HG03139 (cell line): ENCODE measurements around the gene TRMT44.

ENCODE experiments used
- ATAC-seq: cut with Tn5 transposase; IDR thresholded peaks from one replicate; pipeline ENCODE4 v1.9.1; 2021; ENCODE audit not compliant: unreplicated experiment

TRMT44 gene

GRCh38 chr4:8434251-8435073 lies 6.1 kb upstream of the TRMT44 start:
- ATAC-seq = no peak

DNA sequence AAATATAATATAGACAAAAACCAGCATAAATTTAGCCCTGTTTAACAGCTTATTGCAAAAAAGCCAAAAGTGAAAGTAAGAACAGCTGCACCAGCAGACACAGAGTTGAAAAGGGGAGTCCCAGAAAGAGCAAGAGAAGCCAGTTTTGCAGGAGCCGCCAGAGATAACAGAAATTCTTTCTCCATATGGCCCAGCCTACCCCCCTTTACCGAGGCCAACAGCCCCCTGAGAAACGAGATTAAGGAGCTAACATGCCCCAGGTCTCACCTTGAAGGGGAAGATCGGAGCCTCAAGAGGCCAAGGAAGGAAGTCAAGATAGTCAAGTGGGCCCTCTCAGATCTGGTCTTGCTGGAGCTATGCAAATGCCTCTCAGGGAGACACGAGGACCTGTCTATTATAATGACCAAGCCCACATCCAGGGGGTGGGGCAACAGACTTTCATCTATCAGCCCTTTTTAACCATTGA lies 4.9 kb upstream of the TRMT44 start:
- peak; percentile 49 for ATAC-seq

GRCh38 chr4:8437281-8437680 lies 3.3 kb upstream of the TRMT44 start:
- no peak for ATAC-seq

DNA sequence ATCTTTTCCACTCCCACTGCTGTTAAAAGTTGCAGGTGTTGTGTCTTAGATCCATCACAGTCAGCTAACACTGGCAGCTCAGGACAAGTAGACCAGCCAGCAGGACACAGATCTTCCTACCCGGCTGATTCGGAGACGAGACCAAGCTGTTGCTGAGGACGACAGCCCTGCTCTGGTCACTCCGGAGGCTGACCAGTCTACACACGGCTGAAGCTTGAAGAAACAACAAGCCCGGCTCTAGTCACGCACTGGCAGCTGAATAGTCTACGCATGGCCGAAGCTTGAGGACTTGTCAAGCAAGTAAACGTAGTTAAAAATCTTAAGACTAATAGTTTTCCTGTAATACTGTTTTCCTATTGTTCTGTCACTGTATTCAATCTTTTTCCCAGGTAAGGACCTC lies 1.8 kb upstream of the TRMT44 start:
- ATAC-seq = no peak

DNA sequence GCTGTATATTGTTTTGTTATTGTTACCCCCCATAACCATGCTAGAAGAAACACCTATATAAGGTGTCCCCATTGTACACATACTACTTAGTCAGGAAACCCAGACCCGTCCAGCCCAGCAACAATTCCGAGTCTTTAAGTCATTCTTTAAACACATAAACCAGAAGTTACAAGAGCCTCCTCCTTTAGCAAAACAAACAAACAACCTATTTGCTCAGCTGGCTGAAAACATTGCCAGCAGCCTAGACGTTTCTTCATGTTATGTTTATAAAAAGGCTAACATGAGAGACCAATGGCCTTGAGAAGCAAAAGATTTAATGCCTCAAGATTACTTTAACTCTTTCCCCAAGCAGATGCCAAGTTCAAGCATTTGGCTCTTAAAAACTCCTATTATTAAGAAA lies 1.4 kb upstream of the TRMT44 start:
- ATAC-seq = no peak

- peak; percentile 14 for ATAC-seq
These were observed 574 bp upstream of the TRMT44 start for GRCh38 chr4:8439914-8440491.

DNA sequence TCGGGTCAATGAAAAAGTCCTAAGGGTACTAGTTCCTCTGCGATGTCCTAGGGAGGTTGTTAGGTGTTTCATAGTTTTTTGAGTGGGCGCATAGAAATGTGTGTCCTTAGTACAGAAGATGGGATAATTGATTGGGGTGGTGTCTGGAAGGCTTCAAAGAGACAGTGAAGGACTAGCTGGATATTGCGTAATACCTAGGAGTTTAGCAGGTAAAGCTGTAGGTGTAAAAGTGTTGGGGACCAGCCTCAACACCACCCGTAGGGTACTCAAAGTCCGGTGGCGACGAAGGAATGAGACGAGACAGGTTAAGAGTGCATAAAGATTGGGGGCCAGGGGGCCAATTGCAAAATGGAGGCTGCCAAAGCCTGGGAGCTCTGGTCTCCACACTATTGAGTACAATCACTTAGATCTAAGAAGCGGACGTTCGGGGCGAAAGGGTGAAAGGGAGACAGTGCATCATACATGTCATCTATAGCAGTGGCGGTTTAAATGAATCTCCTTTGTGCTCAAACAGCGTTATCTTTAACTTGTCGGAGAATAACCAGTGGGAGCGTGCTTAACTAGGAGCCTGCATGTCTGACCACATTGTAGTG lies 1.0 kb downstream of the TRMT44 start:
- no peak for ATAC-seq

GRCh38 chr4:8442596-8443358 lies 2.2 kb downstream of the TRMT44 start:
- no peak for ATAC-seq

- ATAC-seq = no peak
These were observed 3.2 kb downstream of the TRMT44 start for GRCh38 chr4:8443801-8444200.

DNA sequence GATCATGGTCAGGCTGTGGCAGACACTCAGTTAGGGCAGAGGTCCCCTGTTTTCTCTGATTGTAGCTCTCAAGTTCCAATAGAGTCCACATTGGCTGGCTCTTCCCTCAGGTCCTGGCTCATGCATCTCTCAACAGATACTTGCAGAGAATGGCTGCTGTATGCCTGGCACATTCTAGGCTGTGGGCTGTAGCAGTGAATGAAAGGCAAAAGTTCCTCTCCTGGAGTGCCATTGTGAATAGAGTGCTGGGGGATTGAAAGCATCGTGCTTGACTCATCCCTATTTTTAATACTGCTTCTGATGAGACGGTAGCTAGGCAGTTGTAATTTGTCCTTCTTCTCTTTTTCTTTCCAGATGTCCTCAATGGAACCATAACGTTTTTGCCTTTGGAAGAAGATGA lies 5.5 kb downstream of the TRMT44 start:
- no peak for ATAC-seq

- ATAC-seq = no peak
These were observed 11.0 kb downstream of the TRMT44 start for GRCh38 chr4:8451440-8452182.

GRCh38 chr4:8453957-8454356 lies 13.4 kb downstream of the TRMT44 start:
- no peak for ATAC-seq

- ATAC-seq = no peak
These were observed 17.2 kb downstream of the TRMT44 start for GRCh38 chr4:8457646-8458252.

- ATAC-seq = no peak
These were observed 19.4 kb downstream of the TRMT44 start for GRCh38 chr4:8459867-8460445.

- ATAC-seq = no peak
These were observed 20.5 kb downstream of the TRMT44 start for GRCh38 chr4:8461086-8461485.

DNA sequence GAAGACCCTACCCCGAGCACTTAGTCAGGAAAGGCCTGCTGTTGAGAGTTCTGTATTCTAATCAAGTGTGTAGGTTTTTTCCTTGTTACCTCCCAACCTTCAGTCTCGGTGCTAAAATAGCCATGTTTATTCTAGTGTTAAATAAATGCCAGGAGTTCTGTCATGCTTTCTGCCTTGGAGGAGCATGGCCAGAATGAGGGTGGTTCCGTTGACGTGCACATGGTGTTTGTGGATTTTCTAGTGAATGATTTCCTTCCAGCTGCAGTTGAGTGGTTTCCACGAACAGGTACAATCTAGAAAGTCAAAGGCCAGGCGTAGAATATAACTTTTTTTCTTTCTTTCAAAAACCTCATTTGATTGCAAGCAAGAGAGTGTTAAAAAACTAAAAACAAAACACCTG lies 21.0 kb downstream of the TRMT44 start:
- ATAC-seq = no peak

DNA sequence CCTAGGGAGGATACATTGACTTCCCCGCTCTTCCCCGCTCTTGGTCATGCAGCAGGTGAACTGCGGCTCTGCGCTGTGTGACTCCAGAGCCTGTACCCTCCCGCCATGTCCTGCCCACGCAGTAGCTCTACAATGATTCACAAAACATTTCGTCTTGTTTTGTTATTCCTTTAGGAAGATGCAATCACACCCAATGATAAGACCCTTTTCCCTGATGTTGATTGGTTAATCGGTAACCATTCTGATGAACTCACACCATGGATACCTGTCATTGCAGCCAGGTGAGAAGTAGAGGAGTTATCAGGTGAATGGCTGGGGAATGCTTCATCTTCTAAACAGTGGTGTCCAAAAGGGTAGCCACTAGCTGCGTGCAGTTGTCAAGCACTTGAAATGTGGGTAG lies 23.2 kb downstream of the TRMT44 start:
- no peak for ATAC-seq

DNA sequence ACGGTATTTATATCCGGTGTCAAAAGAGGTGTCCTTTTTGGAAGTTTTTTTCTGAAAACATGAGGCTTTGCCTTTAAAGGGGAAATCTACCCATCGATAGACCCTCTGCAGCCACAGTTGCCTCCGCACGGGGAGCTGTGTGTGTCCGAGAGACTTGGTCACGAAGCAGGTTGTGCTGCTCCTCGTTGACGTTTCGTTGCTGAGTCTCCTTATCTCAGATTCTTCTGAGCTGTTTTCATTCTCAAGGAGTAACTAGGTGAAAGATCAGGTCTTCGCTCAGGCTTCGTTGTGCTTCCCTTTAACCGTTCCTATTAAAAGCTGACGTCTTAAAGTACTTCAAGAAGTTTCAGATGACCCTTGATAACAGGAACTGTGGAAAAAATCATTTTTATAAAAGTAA lies 23.8 kb downstream of the TRMT44 start:
- no peak for ATAC-seq

GRCh38 chr4:8465615-8466611 lies 25.3 kb downstream of the TRMT44 start:
- no peak for ATAC-seq
